HG03060 (cell line): Measurements from ENCODE around the gene IZUMO1.
A peak's percentile ranks its signal among the peaks of the same experiment; 100 is the strongest.
"Not testable (repeated sequence)": the region's sequence is repeated elsewhere in the genome, so short reads cannot be mapped to it uniquely, and the experiment has no call there.

Source experiments
- ATAC-seq: cut with Tn5 transposase; IDR thresholded peaks from one replicate; pipeline ENCODE4 v1.9.1; 2021; ENCODE audit warnings: low read depth, moderate number of reproducible peaks; ENCODE audit not compliant: unreplicated experiment

IZUMO1 gene

GRCh38 chr19:48746738-48747575, at the start of gene IZUMO1:
Gene IZUMO1 (minus strand): TSS chr19:48746909. CDS start chr19:48745859, 1,050 bp downstream.
- no peak for ATAC-seq

GRCh38 chr19:48795685-48796070, 49.0 kb upstream of the IZUMO1 start:
- no peak for ATAC-seq

- peak; percentile 47 for ATAC-seq
Observed at GRCh38 chr19:48795055-48795684, 48.5 kb upstream of the IZUMO1 start.

- ATAC-seq: no peak
Observed at GRCh38 chr19:48794291-48794690, 47.6 kb upstream of the IZUMO1 start.

- no peak for ATAC-seq
Observed at GRCh38 chr19:48793271-48793670, 46.6 kb upstream of the IZUMO1 start.

GRCh38 chr19:48787331-48787730, 40.6 kb upstream of the IZUMO1 start:
- ATAC-seq: not testable (repeated sequence)

- not testable (repeated sequence) for ATAC-seq
Observed at GRCh38 chr19:48786422-48786821, 39.7 kb upstream of the IZUMO1 start.

- ATAC-seq: no peak
Observed at GRCh38 chr19:48784527-48784926, 37.8 kb upstream of the IZUMO1 start.

GRCh38 chr19:48780631-48781391, 34.1 kb upstream of the IZUMO1 start:
- no peak for ATAC-seq

- ATAC-seq: no peak
Observed at GRCh38 chr19:48779636-48780035, 32.9 kb upstream of the IZUMO1 start.

GRCh38 chr19:48777720-48778119, 31.0 kb upstream of the IZUMO1 start:
- no peak for ATAC-seq

- ATAC-seq: no peak
Observed at GRCh38 chr19:48777139-48777538, 30.4 kb upstream of the IZUMO1 start.

- no peak for ATAC-seq
Observed at GRCh38 chr19:48772503-48772953, 25.8 kb upstream of the IZUMO1 start.

- ATAC-seq: no peak
Observed at GRCh38 chr19:48770734-48771472, 24.2 kb upstream of the IZUMO1 start.

- no peak for ATAC-seq
Observed at GRCh38 chr19:48770266-48770665, 23.6 kb upstream of the IZUMO1 start.

- no peak for ATAC-seq
Observed at GRCh38 chr19:48768994-48769713, 22.4 kb upstream of the IZUMO1 start.

GRCh38 chr19:48768171-48768753, 21.6 kb upstream of the IZUMO1 start:
- not testable (repeated sequence) for ATAC-seq

- ATAC-seq: not testable (repeated sequence)
Observed at GRCh38 chr19:48765816-48766215, 19.1 kb upstream of the IZUMO1 start.

- ATAC-seq: no peak
Observed at GRCh38 chr19:48760504-48761205, 13.9 kb upstream of the IZUMO1 start.
